GM10248 (cell line): ENCODE data around the gene TBX5.

Source experiments
- CTCF ChIA-PET: fragments of 300-600 bp; sonication (Branson Sonifier 250); formaldehyde crosslinking; extraction: SDS; loops from one replicate; lab custom pipeline; 2021; ENCODE audit warnings: antibody characterized with exemption; lab: Yijun Ruan, JAX
- POLR2A ChIA-PET: fragments of 350-650 bp; sonication (Branson Sonifier 250); formaldehyde crosslinking; extraction: SDS; loops from one replicate; lab custom pipeline; 2020; ENCODE audit warnings: antibody characterized with exemption; lab: Yijun Ruan, JAX
- DNase-seq: peaks from one replicate; pipeline ENCODE4 v3.0.0; 2012; ENCODE audit errors: extremely low spot score
- TF ChIP-seq, protein P1 (sequence below): IDR thresholded peaks from 2 replicates; pipeline ENCODE4 v1.5.1; 2012; ENCODE audit warnings: mild to moderate bottlenecking, low read depth; ENCODE audit errors: extremely low read depth, missing control alignments, control extremely low read depth

TBX5 gene

DNA sequence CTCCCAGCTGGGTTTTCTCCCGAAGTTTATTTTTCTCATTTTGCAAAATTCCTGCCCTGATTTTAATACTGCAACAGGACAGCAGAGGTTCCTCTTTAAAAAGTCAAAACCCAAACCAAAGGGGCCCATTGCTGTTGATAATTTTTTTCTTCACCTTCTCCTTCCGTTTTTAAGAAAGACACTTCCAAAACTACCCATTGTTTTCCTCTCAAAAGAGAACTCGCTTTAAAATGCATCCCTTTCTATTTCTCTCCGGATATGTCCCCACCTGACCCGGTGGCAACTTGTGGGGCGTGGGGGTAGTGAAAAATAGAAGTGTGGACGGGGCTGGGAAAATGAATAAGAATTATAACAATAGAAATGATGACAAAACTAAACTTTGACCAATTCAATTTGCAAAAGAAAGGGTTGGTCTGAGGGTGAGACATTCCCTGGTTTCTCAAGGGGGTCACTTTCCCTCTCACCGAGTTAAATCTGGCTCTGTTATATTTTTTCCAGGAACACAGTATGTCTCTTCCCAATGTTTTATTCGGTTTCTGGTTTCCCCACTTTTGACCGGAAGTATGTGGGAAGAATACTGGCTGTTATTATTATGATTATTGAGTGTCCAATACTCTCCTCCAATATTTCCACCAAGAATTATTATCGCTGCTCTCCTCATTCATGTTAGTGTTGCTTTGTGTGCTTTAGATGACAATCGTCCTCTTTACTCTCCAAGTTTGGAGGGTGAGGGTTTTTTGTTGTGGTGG is 4.1 kb upstream of the TBX5 start:
- CTCF ChIA-PET = no interaction called here
- TF ChIP-seq, protein P1, sequence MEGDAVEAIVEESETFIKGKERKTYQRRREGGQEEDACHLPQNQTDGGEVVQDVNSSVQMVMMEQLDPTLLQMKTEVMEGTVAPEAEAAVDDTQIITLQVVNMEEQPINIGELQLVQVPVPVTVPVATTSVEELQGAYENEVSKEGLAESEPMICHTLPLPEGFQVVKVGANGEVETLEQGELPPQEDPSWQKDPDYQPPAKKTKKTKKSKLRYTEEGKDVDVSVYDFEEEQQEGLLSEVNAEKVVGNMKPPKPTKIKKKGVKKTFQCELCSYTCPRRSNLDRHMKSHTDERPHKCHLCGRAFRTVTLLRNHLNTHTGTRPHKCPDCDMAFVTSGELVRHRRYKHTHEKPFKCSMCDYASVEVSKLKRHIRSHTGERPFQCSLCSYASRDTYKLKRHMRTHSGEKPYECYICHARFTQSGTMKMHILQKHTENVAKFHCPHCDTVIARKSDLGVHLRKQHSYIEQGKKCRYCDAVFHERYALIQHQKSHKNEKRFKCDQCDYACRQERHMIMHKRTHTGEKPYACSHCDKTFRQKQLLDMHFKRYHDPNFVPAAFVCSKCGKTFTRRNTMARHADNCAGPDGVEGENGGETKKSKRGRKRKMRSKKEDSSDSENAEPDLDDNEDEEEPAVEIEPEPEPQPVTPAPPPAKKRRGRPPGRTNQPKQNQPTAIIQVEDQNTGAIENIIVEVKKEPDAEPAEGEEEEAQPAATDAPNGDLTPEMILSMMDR = no peak

DNA sequence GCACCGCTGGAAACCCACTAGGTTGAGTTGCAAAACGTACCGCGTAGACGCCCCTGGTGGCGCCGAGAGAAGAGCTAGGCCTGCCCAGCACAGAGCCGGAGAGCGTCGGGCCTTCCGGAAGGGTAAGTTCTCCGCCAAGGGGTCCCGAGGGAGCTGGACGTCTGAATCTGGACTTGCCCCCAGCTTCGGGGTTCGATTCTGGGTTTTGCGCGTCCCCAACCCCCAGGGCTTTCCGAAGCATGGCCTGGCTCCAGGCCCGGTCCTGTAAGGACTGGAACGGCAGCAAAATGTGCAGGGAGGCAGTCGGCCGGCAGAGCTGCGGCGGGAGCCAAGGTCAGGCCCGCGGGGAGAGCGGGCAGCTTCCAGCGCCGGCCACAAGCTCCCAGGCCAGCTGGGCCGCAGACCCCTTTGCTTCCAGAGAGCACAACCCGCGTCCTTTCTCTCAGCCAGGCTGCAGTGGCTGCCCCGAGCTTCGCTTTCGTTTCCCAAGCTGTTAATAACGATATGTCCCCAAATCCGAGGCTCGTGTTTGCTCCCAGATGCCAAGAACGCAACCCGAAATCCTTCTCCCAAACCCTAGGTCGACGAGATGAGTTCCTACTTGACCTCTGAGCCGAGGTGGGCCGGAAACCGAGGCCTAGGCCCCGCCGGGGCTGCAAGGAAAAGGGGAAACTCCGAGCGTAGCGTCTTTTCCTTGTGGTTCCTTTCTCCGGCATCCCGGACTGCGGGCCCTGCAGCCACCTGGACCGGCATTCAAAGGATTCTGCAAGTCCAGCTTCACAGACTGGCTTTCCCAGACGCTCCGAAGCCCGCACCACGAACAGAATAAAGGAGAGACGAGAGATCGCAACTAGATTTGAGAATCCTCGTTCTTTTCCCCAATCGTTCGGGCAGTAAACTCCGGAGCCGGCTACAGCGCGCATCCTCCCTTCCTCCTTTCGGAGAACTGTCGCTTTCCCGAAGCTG is 3.2 kb upstream of the TBX5 start:
- TF ChIP-seq, protein P1 = no peak
- DNase-seq = no peak
- POLR2A ChIA-PET = no interaction called here
- CTCF ChIA-PET = no interaction called here

More for the DNA sequence above, 4.1 kb upstream of the TBX5 start:
- DNase-seq = no peak
- POLR2A ChIA-PET = no interaction called here

DNA sequence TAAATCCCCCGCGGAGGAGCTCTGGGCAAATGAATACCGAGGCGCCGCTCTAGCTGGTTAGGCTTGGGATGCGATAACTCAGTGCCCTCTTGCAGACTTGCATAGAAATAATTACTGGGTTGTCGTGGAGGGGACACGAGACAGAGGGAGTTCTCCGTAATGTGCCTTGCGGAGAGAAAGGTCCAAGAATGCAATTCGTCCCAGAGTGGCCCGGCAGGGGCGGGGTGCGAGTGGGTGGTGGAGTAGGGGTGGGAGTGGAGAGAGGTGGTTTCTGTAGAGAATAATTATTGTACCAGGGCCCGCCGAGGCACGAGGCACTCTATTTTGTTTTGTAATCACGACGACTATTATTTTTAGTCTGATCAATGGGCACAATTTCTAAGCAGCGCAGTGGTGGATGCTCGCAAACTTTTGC is 2.5 kb upstream of the TBX5 start:
- POLR2A ChIA-PET = no interaction called here

DNA sequence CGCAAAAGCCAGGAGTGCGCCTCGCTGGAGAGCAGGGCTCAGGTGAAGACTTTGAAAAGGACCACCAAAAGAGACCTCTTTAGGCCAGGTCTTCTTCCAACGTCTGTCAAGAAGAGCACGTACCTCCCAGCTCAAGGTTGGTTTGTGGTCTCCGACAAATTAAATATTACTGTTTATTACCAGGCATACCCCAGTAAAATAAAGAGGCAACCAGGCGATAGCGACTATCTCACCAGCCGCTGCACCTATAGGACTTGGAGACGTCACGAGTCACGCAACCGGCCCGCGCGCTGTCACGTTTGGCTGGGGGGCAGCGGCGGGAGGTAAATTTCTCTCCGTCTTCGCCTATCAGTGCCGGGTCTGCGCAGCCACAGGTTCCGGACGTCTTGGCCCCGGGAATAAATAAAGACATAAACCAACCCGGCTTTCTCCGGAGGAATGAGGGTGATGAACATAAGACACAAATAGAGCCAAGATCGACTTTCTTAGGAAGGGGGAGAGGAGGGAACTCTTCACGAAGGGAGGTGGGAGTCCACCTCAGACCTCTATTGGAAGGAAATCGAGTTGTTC is 2.0 kb upstream of the TBX5 start:
- CTCF ChIA-PET = no interaction called here
- POLR2A ChIA-PET = no interaction called here
- DNase-seq = no peak
- TF ChIP-seq, protein P1 = no peak

More for the DNA sequence above, 2.5 kb upstream of the TBX5 start:
- DNase-seq = no peak
- CTCF ChIA-PET = no interaction called here
- TF ChIP-seq, protein P1 = no peak

DNA sequence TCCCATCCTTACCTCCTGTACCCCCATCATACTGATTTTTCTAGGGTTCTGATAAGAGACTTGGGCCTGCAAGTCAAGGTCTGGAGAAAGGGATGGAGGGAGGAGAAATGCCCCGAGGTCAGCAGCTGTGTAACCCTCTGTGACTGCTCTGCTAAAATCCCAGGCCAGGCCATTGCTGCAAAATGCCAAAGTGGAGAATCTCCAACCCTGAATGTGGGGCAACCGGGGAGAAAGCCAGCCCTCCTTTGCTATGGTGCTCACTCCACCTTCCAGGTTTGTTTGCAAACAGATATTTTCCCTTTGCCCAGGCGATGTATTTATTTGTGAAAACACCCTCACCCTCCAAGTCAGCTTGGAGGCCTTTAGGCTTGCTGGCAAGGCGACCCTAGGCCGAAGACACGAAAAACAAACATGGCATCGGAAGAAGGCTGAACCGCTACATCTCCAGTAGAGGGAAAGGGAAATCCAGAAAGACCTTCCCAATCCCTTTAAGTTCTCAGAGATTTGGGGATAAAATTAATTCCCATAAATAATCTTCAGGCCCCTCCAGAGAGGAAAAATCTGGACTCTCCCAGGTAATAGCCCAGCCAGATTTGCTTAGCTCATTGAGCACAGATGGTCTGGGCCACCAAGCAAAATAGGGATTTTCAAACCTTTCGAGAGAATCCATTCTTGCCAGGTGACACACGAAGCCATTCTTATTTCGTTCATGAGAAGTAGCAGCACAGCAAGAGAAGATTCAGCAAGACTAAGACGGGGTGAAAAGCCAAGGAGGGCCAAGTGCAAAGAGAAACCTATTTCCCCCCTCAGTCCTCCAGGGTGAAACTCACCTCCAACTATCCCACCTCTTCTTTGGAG is 1.3 kb upstream of the TBX5 start:
- no peak for DNase-seq
- CTCF ChIA-PET = no interaction called here
- POLR2A ChIA-PET = no interaction called here

More for the DNA sequence above, 1.3 kb upstream of the TBX5 start:
- TF ChIP-seq, protein P1 = no peak
